VCaP (cell line): ENCODE results near the gene MOB3A.
"Not testable (repeated sequence)": the region's sequence is repeated elsewhere in the genome, so short reads cannot be mapped to it uniquely, and the experiment has no call there.

Experiments used
- H3K27ac ChIP-seq: fragments of 450-650 bp; 2 replicates; pipeline ENCODE4 v1.5.1; 2017
- TF ChIP-seq, protein P1 (sequence below): fragments of 450-650 bp; conservative IDR thresholded peaks from 2 replicates; pipeline ENCODE4 v1.5.1; 2017; ENCODE audit warnings: mild to moderate bottlenecking, moderate library complexity

The MOB3A gene

DNA sequence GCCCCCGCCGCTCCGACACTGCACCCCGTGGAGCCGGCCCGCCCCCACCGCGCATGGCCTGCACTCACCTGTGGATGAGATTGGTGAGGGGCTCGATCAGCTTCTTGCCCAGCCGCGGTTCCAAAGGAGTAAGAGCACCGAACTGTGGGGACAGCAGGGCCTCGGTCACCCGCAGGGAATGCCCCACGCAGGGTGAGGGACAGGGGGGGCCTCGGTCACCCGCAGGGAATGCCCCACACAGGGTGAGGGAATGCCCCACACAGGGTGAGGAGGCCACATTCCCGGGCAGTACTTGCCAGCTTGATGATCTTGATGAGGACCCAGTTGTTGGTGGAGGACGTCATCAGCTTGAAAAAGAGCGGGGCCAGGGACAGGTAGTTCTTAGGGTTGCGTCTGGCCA is 32.9 kb upstream of the MOB3A start:
- TF ChIP-seq, protein P1, sequence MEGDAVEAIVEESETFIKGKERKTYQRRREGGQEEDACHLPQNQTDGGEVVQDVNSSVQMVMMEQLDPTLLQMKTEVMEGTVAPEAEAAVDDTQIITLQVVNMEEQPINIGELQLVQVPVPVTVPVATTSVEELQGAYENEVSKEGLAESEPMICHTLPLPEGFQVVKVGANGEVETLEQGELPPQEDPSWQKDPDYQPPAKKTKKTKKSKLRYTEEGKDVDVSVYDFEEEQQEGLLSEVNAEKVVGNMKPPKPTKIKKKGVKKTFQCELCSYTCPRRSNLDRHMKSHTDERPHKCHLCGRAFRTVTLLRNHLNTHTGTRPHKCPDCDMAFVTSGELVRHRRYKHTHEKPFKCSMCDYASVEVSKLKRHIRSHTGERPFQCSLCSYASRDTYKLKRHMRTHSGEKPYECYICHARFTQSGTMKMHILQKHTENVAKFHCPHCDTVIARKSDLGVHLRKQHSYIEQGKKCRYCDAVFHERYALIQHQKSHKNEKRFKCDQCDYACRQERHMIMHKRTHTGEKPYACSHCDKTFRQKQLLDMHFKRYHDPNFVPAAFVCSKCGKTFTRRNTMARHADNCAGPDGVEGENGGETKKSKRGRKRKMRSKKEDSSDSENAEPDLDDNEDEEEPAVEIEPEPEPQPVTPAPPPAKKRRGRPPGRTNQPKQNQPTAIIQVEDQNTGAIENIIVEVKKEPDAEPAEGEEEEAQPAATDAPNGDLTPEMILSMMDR, result no peak
- H3K27ac ChIP-seq, result no peak overlapping the region

DNA sequence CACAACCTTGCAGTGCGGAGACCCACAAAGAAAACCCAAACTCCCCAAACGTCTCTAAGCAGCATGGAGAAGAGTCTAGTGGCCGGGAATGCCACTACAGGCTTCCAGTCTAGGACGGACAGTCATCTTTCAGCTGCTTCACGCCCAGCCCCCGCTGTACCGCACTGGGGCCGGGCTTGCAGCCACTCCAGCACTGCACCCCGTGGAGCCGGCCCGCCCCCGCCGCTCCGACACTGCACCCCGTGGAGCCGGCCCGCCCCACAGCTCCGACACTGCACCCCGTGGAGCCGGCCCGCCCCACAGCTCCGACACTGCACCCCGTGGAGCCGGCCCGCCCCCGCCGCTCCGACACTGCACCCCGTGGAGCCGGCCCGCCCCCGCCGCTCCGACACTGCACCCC is 32.1 kb upstream of the MOB3A start:
- not testable (repeated sequence) for H3K27ac ChIP-seq

DNA sequence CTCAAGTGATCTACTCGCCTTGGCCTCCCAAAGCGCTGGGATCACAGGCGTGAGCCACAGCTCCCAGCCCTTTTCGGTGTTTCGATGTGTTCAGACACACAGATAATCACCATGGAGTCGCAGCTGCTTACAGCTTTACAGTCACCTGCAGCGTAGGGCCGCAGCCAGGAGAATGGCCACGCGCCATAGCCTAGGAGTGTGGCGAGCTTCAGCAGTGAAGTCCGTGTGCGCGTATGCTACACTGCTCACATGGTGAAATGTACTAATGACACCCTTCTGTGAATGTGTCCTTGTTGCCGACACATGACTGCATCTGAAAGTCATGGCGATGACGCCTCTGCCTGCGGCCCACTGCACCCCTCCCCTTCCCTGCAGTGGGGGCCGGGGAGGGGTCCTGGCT is 31.6 kb upstream of the MOB3A start:
- TF ChIP-seq, protein P1, result no peak
- no peak overlapping the region for H3K27ac ChIP-seq

DNA sequence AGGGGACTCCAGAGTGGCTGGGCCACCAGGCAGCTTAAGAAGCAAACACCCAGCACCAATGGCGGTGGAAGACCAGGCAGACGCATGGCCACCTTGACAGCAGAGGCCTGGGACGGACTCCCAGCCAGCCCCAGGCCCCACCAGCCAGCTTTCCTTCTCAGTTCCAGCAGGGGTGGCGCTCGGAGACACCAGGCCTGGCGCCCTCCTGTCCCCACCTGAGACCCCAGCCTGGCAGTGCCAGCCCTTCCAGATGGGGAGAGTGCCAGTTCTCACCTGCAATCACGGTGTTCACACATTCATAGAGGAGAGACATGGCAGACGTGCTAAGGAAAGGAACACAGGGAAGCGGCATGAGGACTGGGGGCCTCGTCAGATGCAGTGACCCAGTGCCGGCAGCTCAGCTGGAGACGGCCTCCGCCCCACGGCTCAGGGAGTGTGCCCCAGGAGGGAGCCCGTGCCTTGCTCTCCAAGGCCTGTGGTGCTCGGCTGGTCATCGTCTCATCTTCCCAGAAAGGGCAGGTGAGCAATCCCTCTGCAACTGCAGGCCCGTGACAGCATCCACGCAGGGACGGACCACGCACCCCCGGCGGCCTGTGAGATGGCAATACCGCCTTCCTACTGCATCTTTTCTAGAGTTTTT is 30.9 kb upstream of the MOB3A start:
- TF ChIP-seq, protein P1, result no peak

DNA sequence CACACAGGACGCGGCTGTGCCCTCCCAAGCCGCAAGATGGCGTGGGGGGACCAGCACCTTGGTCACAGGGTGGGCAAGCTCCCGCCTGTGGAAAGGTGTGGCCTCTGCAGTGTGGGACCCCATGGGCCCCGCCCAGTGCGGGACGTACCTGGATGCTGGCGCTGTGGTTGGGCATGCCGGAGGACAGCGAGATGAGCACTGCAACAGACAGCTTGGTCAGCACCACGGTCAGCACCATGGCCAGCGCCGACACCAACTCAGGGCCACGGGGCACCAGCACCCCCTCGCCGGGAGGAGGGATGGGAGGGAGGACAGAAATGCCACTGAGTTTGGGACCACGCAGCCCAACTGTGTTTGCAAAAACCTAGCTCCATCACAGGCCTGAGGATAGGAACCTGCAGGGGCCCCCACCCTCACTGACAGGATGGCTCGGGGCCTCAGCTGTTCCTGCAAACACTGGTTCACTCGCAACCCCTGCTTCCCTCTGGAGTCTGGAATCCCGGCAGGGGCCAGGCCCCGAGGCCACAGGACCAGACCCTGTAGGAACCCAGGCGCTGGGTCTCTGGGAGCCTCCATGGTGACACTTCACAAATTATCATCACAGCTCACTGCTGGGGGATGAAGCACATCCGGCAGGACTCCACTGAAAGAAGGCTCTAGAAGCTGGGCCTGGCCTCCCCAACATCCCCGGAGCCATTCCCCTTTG is 27.7 kb upstream of the MOB3A start:
- no peak overlapping the region for H3K27ac ChIP-seq
- TF ChIP-seq, protein P1, result no peak

More for the DNA sequence above, 30.9 kb upstream of the MOB3A start:
- H3K27ac ChIP-seq, result no peak overlapping the region

DNA sequence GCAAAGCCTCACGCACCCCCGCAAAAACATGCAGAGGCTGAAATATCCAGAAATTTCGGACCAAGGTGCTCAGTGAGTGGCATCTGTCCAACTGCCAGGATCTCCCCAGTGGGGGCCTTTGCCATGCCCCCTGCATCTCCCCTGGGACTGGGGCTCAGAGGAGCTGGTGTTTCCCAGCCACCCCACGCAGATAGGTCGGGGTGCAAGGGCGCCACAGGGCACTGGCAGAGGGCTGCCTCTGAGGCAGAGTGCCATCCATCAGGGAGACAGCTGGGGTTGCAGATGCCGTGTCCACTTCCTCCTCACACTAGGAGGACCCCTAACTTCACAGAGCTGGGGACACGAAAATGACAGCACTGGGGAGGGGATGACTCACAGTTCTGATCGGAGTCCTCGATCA is 26.9 kb upstream of the MOB3A start:
- TF ChIP-seq, protein P1, result no peak

DNA sequence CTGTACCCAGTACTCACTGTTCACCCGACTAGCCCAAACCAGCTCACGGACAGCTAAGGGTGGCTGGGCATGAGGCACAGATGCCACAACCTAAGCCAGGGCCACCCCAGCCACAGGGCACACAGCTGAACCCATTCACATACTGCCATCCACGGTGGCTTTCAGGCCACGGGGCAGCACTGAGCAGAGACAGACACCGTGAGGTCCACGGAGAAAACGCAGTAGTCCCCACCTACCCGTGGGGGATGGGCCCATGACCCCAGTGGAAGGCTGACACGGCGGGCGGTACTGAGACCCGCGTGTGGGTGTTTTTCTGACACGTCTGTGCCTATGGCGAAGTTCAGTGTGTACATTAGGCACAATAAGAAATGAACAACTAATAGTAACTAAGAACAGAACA is 26.1 kb upstream of the MOB3A start:
- no peak overlapping the region for H3K27ac ChIP-seq
- TF ChIP-seq, protein P1, result no peak

More for the DNA sequence above, 26.9 kb upstream of the MOB3A start:
- no peak overlapping the region for H3K27ac ChIP-seq

DNA sequence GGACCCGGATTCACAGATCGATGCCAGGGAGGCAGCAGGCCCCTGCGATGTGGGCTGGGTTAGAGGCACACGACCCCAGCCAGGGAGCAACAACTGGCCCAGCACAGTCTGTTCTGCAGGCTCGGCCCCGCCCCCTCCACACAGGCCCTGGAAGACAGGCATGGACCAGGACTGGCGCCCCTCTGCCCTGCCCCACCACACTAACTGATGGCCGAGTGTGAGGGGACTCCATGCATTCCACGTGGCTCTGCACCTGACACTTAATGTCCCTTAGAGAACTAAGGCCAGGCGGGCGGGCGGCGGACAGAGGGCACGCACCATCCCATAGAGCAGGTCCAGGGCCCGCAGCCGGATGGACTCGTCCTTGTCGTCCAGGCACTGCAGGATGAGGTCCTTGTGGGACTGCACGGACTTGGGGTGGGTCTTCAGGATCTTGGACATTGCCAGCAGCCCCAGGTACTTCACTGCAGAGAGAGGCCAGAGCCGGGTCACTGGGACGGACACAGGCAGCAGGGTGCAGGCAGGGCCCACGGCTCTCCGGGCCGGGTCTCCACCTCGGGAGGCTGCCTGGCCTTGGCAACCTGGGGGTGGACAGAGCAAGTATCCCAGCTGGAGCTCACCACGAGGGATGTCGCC is 25.4 kb upstream of the MOB3A start:
- TF ChIP-seq, protein P1, result no peak

More for the DNA sequence above, 25.4 kb upstream of the MOB3A start:
- H3K27ac ChIP-seq, result no peak overlapping the region
